Body of pancreas (tissue), 4 donors: ENCODE data around the gene DNAJB14. TPM values are rescaled to one million over a fixed set of nuclear protein-coding genes. Genes with fewer than 3 reads are reported as not detected.

ENCODE experiments used
- ATAC-seq: fragments of 150-250 bp; one replicate; pipeline ENCODE4 v1.9.1; 2016
- DNase-seq, 4 donors: peaks; one replicate each; pipeline ENCODE4 v3.0.0-alpha.2; 2019
- H3K27ac ChIP-seq, 4 donors: fragments of 200-600 bp; sonication (generic); 1 replicate in 3 of 4; 2 replicates in 1 of 4; pipeline versions ENCODE4 v1.5.1 to v1.6.1; 2016 to 2019; ENCODE audit warnings: mild to moderate bottlenecking in 1 of 4, mixed read lengths in 1 of 4, moderate library complexity in 1 of 4
- H3K27me3 ChIP-seq, 2 donors: fragments of 200-600 bp; sonication (generic); one replicate each; pipeline ENCODE4 v1.6.0; 2016; ENCODE audit warnings: mild to moderate bottlenecking in 1 of 2
- H3K36me3 ChIP-seq, 2 donors: fragments of 200-600 bp; sonication (generic); replicated peaks in 1 of 2; 2 replicates each; pipeline ENCODE4 v1.5.1; 2016; ENCODE audit warnings: low read depth in 2 of 2; ENCODE audit not compliant: insufficient read depth in 1 of 2
- H3K4me1 ChIP-seq: fragments of 200-600 bp; sonication (generic); one replicate; pipeline ENCODE4 v1.6.0; 2016
- H3K4me3 ChIP-seq, 2 donors: fragments of 200-600 bp; sonication (generic); 1 replicate in 1 of 2; 2 replicates in 1 of 2; pipeline ENCODE4 v1.5.1; 2016 to 2019
- H3K9me3 ChIP-seq, 3 donors: fragments of 200-600 bp; sonication (generic); 1 replicate in 2 of 3; 2 replicates in 1 of 3; pipeline ENCODE4 v1.5.1; 2016
- CTCF ChIP-seq, 7 experiments: fragments of 450-650 bp in 4 of 7; fragments of 200-600 bp in 3 of 7; sonication (generic) in 3 of 7; IDR thresholded peaks; one replicate each; pipeline ENCODE4 v1.5.1; 2016 to 2019; ENCODE audit warnings: antibody characterized with exemption in 7 of 7
- POLR2A ChIP-seq, 3 donors: fragments of 450-650 bp; IDR thresholded peaks; one replicate each; pipeline ENCODE4 v1.6.1; 2016; ENCODE audit warnings: antibody characterized with exemption in 3 of 3, mild to moderate bottlenecking in 2 of 3
- WGBS, 2 donors: methylation state at CpG; one replicate each; pipeline ENCODE4 v1.1.5; 2017; 5-methylcytosine and 5-hydroxymethylcytosine counted together
- intact Hi-C: fragments of 100-400 bp; cut with DNase I; formaldehyde crosslinking; loops from one replicate; pipeline ENCODE4 v1.15.1; 2023
- total RNA-seq, 2 donors: library from RNA; depleted of rRNA; stranded (reverse); fragments of >200 nt; gene quantifications; one replicate each; pipeline ENCODE4 v1.1.0, GENCODE V29; 2016

Gene DNAJB14
- total RNA-seq, 2 donors from 2014 or later = 20.8 to 30.7 TPM

GRCh38 chr4:99852199-99852749 is 94.1 kb downstream of the DNAJB14 start:
- intact Hi-C loops = no loop called here
- ATAC-seq (no peak), DNase-seq (no peak)
- Histone ChIP-seq H3K36me3 (no peaks in the 10 kb centered on the region), H3K4me3 (no peak overlapping the region), H3K4me1 (peaks cover 7% of the 10 kb centered on the region), H3K9me3 (no peaks in the 10 kb centered on the region), H3K27me3 (no peaks in the 10 kb centered on the region), H3K27ac (no peak overlapping the region)
- TF ChIP-seq POLR2A (IDR thresholded peaks at IDR 0.05) = no peak
- TF ChIP-seq CTCF (IDR thresholded peaks at IDR 0.05) = no peak
- WGBS, 2 donors = 72 to 75% methylated on average over 3 of the region's 3 CpGs

- no peaks in the 10 kb centered on the region for H3K27me3 ChIP-seq
- H3K4me3 ChIP-seq = no peak overlapping the region
- WGBS, 2 donors = 76 to 87% methylated on average over 4 of the region's 4 CpGs
- intact Hi-C loops = no loop called here
- no peak for ATAC-seq
- DNase-seq = no peak
- H3K27ac ChIP-seq = no peak overlapping the region
- H3K9me3 ChIP-seq = no peaks in the 10 kb centered on the region
- peaks cover 6% of the 10 kb centered on the region for H3K4me1 ChIP-seq
- TF ChIP-seq CTCF (IDR thresholded peaks at IDR 0.05) = no peak
- no peaks in the 10 kb centered on the region for H3K36me3 ChIP-seq
Observed at GRCh38 chr4:99848591-99849001, 97.8 kb downstream of the DNAJB14 start.

GRCh38 chr4:99847362-99847976 is 98.9 kb downstream of the DNAJB14 start:
- TF ChIP-seq CTCF (IDR thresholded peaks at IDR 0.05) (no peak), POLR2A (IDR thresholded peaks at IDR 0.05) (no peak)
- no peaks in the 10 kb centered on the region for H3K9me3 ChIP-seq
- H3K27ac ChIP-seq = no peak overlapping the region
- no peak for ATAC-seq
- H3K36me3 ChIP-seq = no peaks in the 10 kb centered on the region
- intact Hi-C loops = no loop called here
- H3K4me3 ChIP-seq = no peak overlapping the region
- 72 to 81% methylated on average over 10 of the region's 10 CpGs for WGBS, 2 donors
- H3K4me1 ChIP-seq = no peaks in the 10 kb centered on the region
- no peak for DNase-seq
- no peaks in the 10 kb centered on the region for H3K27me3 ChIP-seq

- Histone ChIP-seq H3K4me1 (no peaks in the 10 kb centered on the region), H3K36me3 (no peaks in the 10 kb centered on the region), H3K9me3 (no peaks in the 10 kb centered on the region), H3K27ac (no peak overlapping the region), H3K4me3 (no peak overlapping the region), H3K27me3 (no peaks in the 10 kb centered on the region)
- intact Hi-C loops = no loop called here
- no peak for ATAC-seq
- no peak for DNase-seq
- WGBS, 2 donors = 17 to 44% methylated on average over 1 of the region's 1 CpG
- no peak for TF ChIP-seq CTCF (IDR thresholded peaks at IDR 0.05)
- TF ChIP-seq POLR2A (IDR thresholded peaks at IDR 0.05) = no peak
Observed at GRCh38 chr4:99846891-99847290, 99.5 kb downstream of the DNAJB14 start.

Other genes with a start within 250 kb of the DNAJB14 start
- 1 to 10 TPM; 1.3 to 2.3 TPM for gene DAPP1, start 129.8 kb downstream of the DNAJB14 start, total RNA-seq
- 10 to 100 TPM; 14.2 to 16.6 TPM for gene LAMTOR3, start 52.2 kb downstream of the DNAJB14 start, total RNA-seq
- 10 to 100 TPM; 31.3 to 47.7 TPM for gene H2AZ1, start 3.7 kb upstream of the DNAJB14 start, total RNA-seq
- 1 to 10 TPM in 1 of 2 donors, not detected in 1; 1.0 TPM for gene DDIT4L, start 243.8 kb upstream of the DNAJB14 start, total RNA-seq